Inferior parietal cortex (tissue), 1 donor: ENCODE data around the gene LRRC75A.
"Not testable (repeated sequence)": the region's sequence is repeated elsewhere in the genome, so short reads cannot be mapped to it uniquely, and the experiment has no call there.

ENCODE experiments used
- DNase-seq: peaks from one replicate; pipeline ENCODE4 v3.0.0-alpha.2; 2016; ENCODE audit errors: extremely low spot score

LRRC75A gene

DNA sequence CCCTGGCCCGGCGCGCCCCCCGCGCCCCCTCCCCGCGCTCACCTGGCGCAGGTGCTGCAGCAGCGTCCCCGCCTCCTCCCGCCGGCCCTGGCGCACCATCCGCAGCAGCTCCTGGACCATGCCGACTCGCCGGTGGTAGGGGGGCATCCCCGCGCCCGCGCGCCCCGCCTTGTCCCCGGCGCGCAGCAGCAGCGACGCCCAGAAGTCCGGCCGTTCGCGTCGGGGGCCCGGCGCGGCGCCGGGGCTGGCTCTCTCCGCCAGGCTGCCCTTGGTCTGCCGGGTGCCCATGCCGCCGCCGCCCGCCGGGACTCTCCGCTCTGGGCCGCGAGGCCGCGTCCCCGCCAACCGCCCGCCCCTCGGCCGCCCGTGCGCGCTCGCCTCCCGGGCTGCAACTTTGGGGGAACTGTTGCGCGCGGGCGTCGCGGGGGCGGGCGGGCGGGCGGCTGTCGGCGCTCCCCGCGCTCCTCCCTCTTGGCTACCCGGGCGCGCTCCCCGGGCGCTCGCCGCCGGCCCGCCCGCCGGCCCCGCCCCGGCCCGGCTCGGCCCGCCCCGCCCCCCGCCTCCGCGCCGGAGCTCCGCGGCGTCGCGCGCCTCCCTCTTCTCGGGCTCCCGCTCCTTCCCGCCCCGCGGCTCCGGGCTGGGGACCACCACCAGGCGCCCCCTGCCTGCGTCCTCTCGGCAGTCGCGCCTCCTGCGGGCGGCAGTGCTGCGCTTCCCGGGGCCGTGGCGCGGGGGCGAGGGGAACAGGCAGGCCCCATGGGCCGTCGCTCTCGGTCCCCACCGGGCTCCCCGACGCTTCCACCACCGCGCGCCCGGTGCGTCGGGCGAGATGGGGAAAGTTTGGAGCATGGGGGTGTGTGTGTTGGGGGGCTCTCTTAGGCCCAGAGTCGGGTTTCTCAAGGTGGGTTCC lies at the start of gene LRRC75A:
TSS of gene LRRC75A (minus strand) at position 491 of the 910 bp plus-strand sequence. CDS start at position 288, 203 bp downstream.
- no peak for DNase-seq

DNA sequence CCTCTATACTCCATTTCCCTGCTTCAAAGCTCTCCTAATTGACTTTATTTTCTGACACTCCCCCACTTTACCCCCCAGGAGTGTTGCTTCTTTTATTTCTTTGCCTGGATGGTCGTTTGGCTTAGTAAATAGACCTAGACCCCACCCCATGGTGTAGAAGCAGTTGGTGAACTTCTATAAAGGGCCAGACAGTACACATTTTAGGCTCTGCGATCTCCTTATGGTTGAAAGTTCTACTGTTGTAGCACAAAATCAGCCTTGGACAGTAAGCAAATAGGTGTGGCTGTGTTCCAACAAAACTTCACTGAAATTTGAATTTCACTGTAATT lies 45.1 kb upstream of the LRRC75A start:
- DNase-seq: no peak

GRCh38 chr17:16534236-16534635 lies 42.2 kb upstream of the LRRC75A start:
- no peak for DNase-seq

GRCh38 chr17:16529906-16530305 lies 37.9 kb upstream of the LRRC75A start:
- DNase-seq: no peak

GRCh38 chr17:16527298-16527697 lies 35.3 kb upstream of the LRRC75A start:
- no peak for DNase-seq

GRCh38 chr17:16525556-16525955 lies 33.6 kb upstream of the LRRC75A start:
- DNase-seq: not testable (repeated sequence)

GRCh38 chr17:16521070-16521727 lies 29.2 kb upstream of the LRRC75A start:
- peak; percentile 90 for DNase-seq

GRCh38 chr17:16519021-16519420 lies 27.0 kb upstream of the LRRC75A start:
- no peak for DNase-seq

DNA sequence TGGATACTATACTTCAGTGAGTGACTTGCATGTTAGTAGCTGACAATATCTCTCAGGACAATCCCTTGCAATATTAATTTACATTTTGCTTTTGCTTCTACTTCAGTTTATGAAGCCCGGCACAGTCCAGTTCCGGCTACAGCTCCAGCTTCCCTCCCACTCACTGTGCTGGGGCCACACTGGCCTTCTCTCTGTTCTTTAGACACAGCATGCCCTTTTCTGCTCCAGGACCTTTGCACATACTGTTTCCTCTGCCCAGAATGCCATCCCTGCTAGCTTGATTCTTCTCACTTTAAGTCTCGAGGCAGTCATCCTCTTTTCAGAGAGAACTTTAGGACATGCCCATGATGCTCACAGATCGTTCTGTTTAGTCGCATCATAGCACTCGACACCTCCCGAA lies 25.5 kb upstream of the LRRC75A start:
- no peak for DNase-seq

GRCh38 chr17:16516594-16517051 lies 24.6 kb upstream of the LRRC75A start:
- peak; percentile 68 for DNase-seq

- DNase-seq: no peak
Observed at GRCh38 chr17:16515933-16516332, 23.9 kb upstream of the LRRC75A start.

DNA sequence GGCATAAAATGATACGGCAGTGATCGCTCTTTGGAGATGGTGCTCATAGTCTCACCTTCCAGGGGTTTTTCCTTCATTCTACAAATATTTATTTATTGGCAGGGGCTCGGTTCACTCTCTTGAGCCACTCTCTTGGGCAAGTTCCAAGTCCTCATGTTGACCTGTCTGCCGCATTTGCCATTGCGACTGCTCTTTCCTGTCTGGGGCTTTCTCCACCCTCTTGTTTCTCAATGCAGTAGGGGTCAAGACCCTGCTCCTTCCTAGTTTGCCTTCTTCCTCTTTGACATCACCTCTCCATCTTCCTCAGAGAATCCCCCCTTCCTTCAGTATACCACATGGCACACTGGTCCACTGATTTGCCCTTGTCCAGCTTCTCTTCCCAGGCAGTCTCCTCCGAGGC lies 21.9 kb upstream of the LRRC75A start:
- DNase-seq: no peak

GRCh38 chr17:16512011-16512410 lies 20.0 kb upstream of the LRRC75A start:
- no peak for DNase-seq

- DNase-seq: no peak
Observed at GRCh38 chr17:16511593-16511992, 19.6 kb upstream of the LRRC75A start.

DNA sequence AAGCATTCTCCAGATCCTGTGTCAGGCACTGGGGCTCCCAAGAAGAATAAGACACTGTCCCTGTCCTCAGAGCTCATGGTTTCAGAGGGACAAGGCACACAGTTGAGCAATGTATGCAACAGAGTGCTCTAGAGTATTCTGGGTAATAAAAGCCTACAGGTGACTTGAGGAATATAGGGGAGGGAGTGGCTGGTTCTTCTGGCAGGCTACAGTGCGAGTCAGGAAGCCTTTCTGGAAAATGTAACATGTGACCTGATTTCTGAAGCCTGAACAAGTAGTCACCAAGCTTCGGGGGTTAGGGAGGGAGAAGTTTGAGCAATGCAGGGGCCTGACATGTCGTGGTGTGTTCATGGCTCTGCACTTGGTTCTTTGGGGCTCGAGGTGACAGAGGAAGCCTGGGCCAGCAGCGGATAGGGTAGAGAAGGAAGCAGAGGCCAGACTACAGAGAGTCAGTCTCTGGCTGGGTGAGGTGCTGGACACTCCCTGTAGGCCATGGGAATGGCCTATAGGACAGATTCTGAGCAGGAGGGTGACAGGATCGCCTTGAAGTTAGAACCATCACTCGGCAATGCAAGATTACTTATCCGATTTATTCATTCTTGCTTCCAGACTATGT lies 16.0 kb upstream of the LRRC75A start:
- DNase-seq: no peak

DNA sequence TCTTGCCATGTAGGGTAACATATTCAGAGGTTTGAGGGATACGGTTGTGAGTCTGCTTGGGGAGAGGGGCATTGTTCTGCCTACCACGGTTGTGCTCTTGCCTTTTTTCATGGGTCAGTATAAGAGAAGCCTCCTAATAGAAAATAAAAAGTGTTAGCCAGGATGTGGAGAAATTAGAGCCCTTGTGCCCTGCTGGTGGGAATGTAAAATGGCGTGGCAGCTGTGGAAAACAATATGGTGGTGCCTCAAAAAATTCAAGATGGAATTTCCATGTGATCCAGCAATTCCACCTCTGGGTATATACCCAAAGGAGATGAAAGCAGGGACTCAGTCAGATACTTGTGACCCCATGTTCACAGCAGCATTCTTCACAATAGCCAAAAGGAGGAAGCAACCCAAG lies 14.2 kb upstream of the LRRC75A start:
- no peak for DNase-seq

- DNase-seq: no peak
Observed at GRCh38 chr17:16504984-16505383, 13.0 kb upstream of the LRRC75A start.

- no peak for DNase-seq
Observed at GRCh38 chr17:16496820-16497489, 5.0 kb upstream of the LRRC75A start.

DNA sequence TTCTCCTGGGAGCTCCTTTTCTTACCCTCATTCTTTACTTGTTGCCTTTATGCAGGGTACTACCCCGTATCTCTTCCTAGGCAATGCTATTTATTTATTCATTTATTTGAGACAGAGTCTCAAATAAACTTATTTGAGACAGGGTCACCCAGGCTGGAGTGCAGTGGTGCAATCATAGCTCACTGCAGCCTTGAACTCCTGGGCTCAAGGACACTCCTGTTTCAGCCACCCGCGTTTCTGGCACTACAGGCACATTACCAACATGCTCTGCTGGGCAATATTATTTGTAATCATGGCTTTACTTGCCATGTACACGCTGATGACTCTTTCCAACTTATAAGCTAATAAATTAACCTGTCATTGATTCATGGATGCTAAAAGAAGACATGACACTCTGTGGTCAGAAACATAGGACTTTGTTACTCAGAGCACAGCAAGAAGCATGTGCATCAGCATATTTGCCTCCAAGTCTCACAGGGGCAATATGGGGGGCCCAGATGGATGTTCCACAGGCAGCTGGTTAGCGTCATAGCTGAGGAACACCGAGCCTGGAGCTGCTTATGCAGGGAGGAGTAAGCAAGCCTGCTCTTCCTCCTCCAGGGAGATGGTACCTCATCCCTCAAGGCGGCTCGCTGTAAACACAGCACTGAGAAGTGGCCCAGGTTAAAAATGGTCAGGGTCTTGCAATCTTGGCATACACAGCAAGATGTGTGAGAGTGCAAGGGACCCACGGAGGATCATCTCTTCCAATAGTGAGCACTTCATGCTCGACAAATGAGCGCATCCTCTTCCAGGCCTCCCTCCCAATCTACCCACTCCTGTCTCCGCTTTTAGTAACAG lies 4.2 kb upstream of the LRRC75A start:
- no peak for DNase-seq

DNA sequence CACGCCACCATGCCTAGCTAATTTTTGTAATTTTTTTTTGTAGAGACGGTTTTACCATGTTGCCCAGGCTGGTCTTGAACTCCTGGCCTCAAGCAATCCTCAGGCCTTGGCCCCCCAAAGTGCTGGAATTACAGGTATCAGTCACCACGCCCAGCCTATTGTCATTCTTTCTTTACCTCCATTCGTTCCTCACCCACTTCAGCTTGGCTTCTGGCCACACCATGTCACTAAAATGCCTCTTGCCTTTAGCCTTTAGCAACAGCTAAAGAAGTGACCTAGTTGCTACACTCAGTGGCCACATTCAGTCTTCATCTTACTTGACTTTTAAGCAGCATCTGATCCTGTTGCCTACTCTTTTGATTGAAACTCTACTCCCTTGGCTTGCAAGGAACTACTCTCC lies 3.6 kb upstream of the LRRC75A start:
- DNase-seq: no peak

DNA sequence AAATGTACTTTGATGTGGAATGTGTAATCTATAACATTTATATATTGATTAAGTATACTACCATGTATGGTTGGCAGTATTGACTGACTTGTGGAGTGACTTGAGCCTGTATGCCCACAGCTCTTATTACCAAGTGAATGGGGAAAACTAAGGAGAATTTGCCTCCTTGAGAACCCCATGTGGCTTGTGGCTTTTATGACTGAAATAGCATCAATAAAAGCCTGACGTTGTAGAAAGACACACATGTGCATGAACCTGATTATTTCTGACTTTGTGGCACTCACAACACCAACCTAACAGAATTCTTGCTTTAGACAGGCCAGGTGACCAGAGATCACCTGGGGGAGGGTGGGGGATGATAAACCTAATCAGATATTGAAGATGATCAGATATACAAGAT lies 2.1 kb upstream of the LRRC75A start:
- DNase-seq: no peak
